SK-N-SH treated with all-trans-retinoic acid at 6 μM for 48 hours (cell line): ENCODE results near the gene ARID1B.

Experiments used
- ATAC-seq: fragments of 200-7000 bp; cut with Tn5 transposase; 3 replicates; pipeline ENCODE4 v1.9.1; 2020; ENCODE audit warnings: mild to moderate bottlenecking, moderate library complexity
- ARNTL ChIP-seq: fragments of 450-650 bp; formaldehyde crosslinking; IDR thresholded peaks from 2 replicates; pipeline ENCODE4 v1.5.0; 2020; ENCODE audit warnings: low read depth, mild to moderate bottlenecking, moderate library complexity, borderline replicate concordance
- BACH2 ChIP-seq: fragments of 250-450 bp; sonication (Bioruptor Pico); IDR thresholded peaks from 2 replicates; pipeline ENCODE4 v1.9.0; 2021; ENCODE audit warnings: mild to moderate bottlenecking, borderline replicate concordance
- CSDC2 ChIP-seq: fragments of 250-450 bp; sonication (Bioruptor Pico); IDR thresholded peaks from 2 replicates; pipeline ENCODE4 v1.5.0; 2020; ENCODE audit warnings: mild to moderate bottlenecking, moderate library complexity
- ESRRG ChIP-seq: fragments of 250-450 bp; sonication (Bioruptor Pico); IDR thresholded peaks from 2 replicates; pipeline ENCODE4 v1.6.1; 2021; ENCODE audit warnings: mild to moderate bottlenecking
- GLIS3 ChIP-seq: fragments of 250-450 bp; sonication (Bioruptor Pico); IDR thresholded peaks from 2 replicates; pipeline ENCODE4 v1.5.0; 2020; ENCODE audit warnings: mild to moderate bottlenecking, moderate library complexity
- ISL1 ChIP-seq: fragments of 250-450 bp; sonication (Bioruptor Pico); IDR thresholded peaks from 2 replicates; pipeline ENCODE4 v2.1.2; 2022; ENCODE audit warnings: mild to moderate bottlenecking, moderate library complexity
- OSR1 ChIP-seq: fragments of 250-450 bp; sonication (Bioruptor Pico); IDR thresholded peaks from 2 replicates; pipeline ENCODE4 v1.8.0; 2022; ENCODE audit warnings: moderate library complexity, mild to moderate bottlenecking, inconsistent platforms
- PPARA ChIP-seq: fragments of 250-450 bp; sonication (Bioruptor Pico); IDR thresholded peaks from 2 replicates; pipeline ENCODE4 v1.5.0; 2020; ENCODE audit warnings: mild to moderate bottlenecking, borderline replicate concordance
- RARB ChIP-seq: fragments of 250-450 bp; sonication (Bioruptor Pico); IDR thresholded peaks from 2 replicates; pipeline ENCODE4 v1.8.0; 2021; ENCODE audit warnings: mild to moderate bottlenecking, moderate library complexity
- SNAI2 ChIP-seq: fragments of 250-450 bp; sonication (Bioruptor Pico); IDR thresholded peaks from 2 replicates; pipeline ENCODE4 v1.5.0; 2020; ENCODE audit warnings: mild to moderate bottlenecking, moderate library complexity
- TCF4 ChIP-seq: fragments of 250-450 bp; sonication (Bioruptor Pico); IDR thresholded peaks from 2 replicates; pipeline ENCODE4 v1.8.0; 2021; ENCODE audit warnings: mild to moderate bottlenecking, moderate library complexity, borderline replicate concordance
- TOX ChIP-seq: fragments of 250-450 bp; sonication (Bioruptor Pico); IDR thresholded peaks from 2 replicates; pipeline ENCODE4 v1.8.0; 2021; ENCODE audit warnings: mild to moderate bottlenecking, moderate library complexity, borderline replicate concordance
- ZC3H10 ChIP-seq: fragments of 250-450 bp; sonication (Bioruptor Pico); IDR thresholded peaks from 2 replicates; pipeline ENCODE4 v1.5.1; 2021; ENCODE audit warnings: mild to moderate bottlenecking, moderate library complexity
- ZFP3 ChIP-seq: fragments of 250-450 bp; sonication (Bioruptor Pico); IDR thresholded peaks from 2 replicates; pipeline ENCODE4 v1.5.0; 2020; ENCODE audit warnings: mild to moderate bottlenecking, moderate library complexity
- ZFP30 ChIP-seq: fragments of 450-650 bp; formaldehyde crosslinking; IDR thresholded peaks from 2 replicates; pipeline ENCODE4 v1.5.0; 2022; ENCODE audit warnings: mild to moderate bottlenecking, moderate library complexity
- ZNF565 ChIP-seq: fragments of 450-650 bp; formaldehyde crosslinking; conservative IDR thresholded peaks from 2 replicates; pipeline ENCODE4 v1.5.0; 2020; ENCODE audit warnings: low read depth, mild to moderate bottlenecking, moderate library complexity
- ZNF70 ChIP-seq: fragments of 450-650 bp; formaldehyde crosslinking; IDR thresholded peaks from 2 replicates; pipeline ENCODE4 v1.5.0; 2020; ENCODE audit warnings: mild to moderate bottlenecking, moderate library complexity
- ZNF8 ChIP-seq: fragments of 450-650 bp; formaldehyde crosslinking; IDR thresholded peaks from 2 replicates; pipeline ENCODE4 v1.5.0; 2020; ENCODE audit warnings: mild to moderate bottlenecking, moderate library complexity
- TF ChIP-seq, protein P1 (sequence below): fragments of 250-450 bp; sonication (Bioruptor Pico); IDR thresholded peaks from 2 replicates; pipeline ENCODE4 v1.5.1; 2020; ENCODE audit warnings: low read depth, mild to moderate bottlenecking, moderate library complexity
- TF ChIP-seq, protein P2 (sequence below): fragments of 250-450 bp; sonication (Bioruptor Pico); IDR thresholded peaks from 2 replicates; pipeline ENCODE4 v1.8.0; 2021; ENCODE audit warnings: low read depth, mild to moderate bottlenecking, moderate library complexity, borderline replicate concordance
- TF ChIP-seq, protein P3 (sequence below): fragments of 250-450 bp; sonication (Bioruptor Pico); IDR thresholded peaks from 2 replicates; pipeline ENCODE4 v1.5.1; 2021; ENCODE audit warnings: mild to moderate bottlenecking, moderate library complexity
- TF ChIP-seq, protein P4 (sequence below): fragments of 250-450 bp; sonication (Bioruptor Pico); IDR thresholded peaks from 2 replicates; pipeline ENCODE4 v1.8.0; 2020; ENCODE audit warnings: mild to moderate bottlenecking, moderate library complexity, borderline replicate concordance
- TF ChIP-seq, protein P5 (sequence below): fragments of 250-450 bp; sonication (Bioruptor Pico); IDR thresholded peaks from 2 replicates; pipeline ENCODE4 v1.5.0; 2020; ENCODE audit warnings: mild to moderate bottlenecking, moderate library complexity

ARID1B gene

DNA sequence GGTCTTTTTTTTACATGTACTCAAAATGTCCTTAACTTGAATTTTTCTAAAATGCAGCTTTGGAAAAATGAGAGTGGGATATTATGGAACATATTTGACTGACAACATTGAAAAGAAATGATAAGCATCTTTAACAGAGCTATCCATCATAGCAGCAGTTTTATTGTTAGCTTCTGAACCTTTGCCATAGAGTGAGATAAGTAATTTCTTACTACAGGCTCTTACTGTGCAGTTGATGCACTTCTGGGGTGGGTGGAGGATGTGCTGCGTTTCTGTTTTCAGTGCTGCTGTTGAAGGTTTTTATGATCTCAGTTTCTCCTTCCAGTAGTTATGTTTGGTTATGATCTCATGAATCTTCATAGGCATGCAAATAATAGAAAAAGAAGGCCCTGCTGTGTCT, 279.1 kb downstream of the ARID1B start:
- TF ChIP-seq, protein P1, sequence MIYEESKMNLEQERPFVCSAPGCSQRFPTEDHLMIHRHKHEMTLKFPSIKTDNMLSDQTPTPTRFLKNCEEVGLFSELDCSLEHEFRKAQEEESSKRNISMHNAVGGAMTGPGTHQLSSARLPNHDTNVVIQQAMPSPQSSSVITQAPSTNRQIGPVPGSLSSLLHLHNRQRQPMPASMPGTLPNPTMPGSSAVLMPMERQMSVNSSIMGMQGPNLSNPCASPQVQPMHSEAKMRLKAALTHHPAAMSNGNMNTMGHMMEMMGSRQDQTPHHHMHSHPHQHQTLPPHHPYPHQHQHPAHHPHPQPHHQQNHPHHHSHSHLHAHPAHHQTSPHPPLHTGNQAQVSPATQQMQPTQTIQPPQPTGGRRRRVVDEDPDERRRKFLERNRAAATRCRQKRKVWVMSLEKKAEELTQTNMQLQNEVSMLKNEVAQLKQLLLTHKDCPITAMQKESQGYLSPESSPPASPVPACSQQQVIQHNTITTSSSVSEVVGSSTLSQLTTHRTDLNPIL (CRISPR knock-in tag), result no peak
- TF ChIP-seq ZC3H10, result no peak
- TF ChIP-seq OSR1 (CRISPR knock-in tag), result no peak
- TF ChIP-seq ZFP30, result no peak
- no peak for TF ChIP-seq ISL1 (CRISPR knock-in tag)
- TF ChIP-seq CSDC2 (CRISPR knock-in tag), result no peak
- TF ChIP-seq, protein P2, sequence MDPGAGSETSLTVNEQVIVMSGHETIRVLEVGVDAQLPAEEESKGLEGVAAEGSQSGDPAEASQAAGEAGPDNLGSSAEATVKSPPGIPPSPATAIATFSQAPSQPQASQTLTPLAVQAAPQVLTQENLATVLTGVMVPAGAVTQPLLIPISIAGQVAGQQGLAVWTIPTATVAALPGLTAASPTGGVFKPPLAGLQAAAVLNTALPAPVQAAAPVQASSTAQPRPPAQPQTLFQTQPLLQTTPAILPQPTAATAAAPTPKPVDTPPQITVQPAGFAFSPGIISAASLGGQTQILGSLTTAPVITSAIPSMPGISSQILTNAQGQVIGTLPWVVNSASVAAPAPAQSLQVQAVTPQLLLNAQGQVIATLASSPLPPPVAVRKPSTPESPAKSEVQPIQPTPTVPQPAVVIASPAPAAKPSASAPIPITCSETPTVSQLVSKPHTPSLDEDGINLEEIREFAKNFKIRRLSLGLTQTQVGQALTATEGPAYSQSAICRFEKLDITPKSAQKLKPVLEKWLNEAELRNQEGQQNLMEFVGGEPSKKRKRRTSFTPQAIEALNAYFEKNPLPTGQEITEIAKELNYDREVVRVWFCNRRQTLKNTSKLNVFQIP (CRISPR knock-in tag), result no peak
- TF ChIP-seq, protein P3, sequence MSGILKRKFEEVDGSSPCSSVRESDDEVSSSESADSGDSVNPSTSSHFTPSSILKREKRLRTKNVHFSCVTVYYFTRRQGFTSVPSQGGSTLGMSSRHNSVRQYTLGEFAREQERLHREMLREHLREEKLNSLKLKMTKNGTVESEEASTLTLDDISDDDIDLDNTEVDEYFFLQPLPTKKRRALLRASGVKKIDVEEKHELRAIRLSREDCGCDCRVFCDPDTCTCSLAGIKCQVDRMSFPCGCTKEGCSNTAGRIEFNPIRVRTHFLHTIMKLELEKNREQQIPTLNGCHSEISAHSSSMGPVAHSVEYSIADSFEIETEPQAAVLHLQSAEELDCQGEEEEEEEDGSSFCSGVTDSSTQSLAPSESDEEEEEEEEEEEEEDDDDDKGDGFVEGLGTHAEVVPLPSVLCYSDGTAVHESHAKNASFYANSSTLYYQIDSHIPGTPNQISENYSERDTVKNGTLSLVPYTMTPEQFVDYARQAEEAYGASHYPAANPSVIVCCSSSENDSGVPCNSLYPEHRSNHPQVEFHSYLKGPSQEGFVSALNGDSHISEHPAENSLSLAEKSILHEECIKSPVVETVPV (CRISPR knock-in tag), result no peak
- no peak for TF ChIP-seq GLIS3 (CRISPR knock-in tag)
- TF ChIP-seq, protein P4, sequence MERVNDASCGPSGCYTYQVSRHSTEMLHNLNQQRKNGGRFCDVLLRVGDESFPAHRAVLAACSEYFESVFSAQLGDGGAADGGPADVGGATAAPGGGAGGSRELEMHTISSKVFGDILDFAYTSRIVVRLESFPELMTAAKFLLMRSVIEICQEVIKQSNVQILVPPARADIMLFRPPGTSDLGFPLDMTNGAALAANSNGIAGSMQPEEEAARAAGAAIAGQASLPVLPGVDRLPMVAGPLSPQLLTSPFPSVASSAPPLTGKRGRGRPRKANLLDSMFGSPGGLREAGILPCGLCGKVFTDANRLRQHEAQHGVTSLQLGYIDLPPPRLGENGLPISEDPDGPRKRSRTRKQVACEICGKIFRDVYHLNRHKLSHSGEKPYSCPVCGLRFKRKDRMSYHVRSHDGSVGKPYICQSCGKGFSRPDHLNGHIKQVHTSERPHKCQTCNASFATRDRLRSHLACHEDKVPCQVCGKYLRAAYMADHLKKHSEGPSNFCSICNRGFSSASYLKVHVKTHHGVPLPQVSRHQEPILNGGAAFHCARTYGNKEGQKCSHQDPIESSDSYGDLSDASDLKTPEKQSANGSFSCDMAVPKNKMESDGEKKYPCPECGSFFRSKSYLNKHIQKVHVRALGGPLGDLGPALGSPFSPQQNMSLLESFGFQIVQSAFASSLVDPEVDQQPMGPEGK (CRISPR knock-in tag), result no peak
- no peak for TF ChIP-seq ZNF8 (CRISPR knock-in tag)
- TF ChIP-seq SNAI2 (CRISPR knock-in tag), result no peak
- TF ChIP-seq, protein P5, sequence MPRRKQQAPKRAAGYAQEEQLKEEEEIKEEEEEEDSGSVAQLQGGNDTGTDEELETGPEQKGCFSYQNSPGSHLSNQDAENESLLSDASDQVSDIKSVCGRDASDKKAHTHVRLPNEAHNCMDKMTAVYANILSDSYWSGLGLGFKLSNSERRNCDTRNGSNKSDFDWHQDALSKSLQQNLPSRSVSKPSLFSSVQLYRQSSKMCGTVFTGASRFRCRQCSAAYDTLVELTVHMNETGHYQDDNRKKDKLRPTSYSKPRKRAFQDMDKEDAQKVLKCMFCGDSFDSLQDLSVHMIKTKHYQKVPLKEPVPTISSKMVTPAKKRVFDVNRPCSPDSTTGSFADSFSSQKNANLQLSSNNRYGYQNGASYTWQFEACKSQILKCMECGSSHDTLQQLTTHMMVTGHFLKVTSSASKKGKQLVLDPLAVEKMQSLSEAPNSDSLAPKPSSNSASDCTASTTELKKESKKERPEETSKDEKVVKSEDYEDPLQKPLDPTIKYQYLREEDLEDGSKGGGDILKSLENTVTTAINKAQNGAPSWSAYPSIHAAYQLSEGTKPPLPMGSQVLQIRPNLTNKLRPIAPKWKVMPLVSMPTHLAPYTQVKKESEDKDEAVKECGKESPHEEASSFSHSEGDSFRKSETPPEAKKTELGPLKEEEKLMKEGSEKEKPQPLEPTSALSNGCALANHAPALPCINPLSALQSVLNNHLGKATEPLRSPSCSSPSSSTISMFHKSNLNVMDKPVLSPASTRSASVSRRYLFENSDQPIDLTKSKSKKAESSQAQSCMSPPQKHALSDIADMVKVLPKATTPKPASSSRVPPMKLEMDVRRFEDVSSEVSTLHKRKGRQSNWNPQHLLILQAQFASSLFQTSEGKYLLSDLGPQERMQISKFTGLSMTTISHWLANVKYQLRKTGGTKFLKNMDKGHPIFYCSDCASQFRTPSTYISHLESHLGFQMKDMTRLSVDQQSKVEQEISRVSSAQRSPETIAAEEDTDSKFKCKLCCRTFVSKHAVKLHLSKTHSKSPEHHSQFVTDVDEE, result no peak
- TF ChIP-seq ESRRG (CRISPR knock-in tag), result no peak
- TF ChIP-seq RARB (CRISPR knock-in tag), result no peak
- TF ChIP-seq TOX (CRISPR knock-in tag), result no peak
- no peak for TF ChIP-seq PPARA
- no peak for TF ChIP-seq ZNF70 (CRISPR knock-in tag)
- TF ChIP-seq ZNF565 (CRISPR knock-in tag), result no peak
- no peak for TF ChIP-seq TCF4 (CRISPR knock-in tag)
- peak; percentile 24; the same call in 1 of the 3 replicates for ATAC-seq

DNA sequence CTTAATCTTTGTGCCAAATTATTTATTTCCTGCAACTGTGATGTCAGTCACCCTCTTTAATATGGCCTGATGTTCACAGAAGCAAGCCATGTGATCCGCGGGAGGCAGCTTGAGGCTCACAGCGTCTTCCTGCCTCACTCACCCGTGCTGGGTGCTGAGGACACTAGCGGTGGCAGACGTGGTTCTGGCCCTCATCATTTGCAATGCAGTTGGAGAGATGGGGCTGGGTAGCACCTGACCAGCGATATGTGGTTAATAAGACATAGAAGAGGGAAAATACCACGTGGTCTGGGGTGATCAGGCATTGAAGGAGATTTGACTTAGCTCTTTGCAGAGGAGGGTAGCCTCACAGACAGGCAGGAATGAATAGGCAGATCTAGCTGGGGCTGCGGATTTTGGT, 281.4 kb downstream of the ARID1B start:
- no peak for ATAC-seq
- TF ChIP-seq, protein P1 (CRISPR knock-in tag), result no peak
- TF ChIP-seq, protein P4 (CRISPR knock-in tag), result no peak
- TF ChIP-seq PPARA, result no peak
- no peak for TF ChIP-seq ZNF565 (CRISPR knock-in tag)
- no peak for TF ChIP-seq ARNTL (CRISPR knock-in tag)
- TF ChIP-seq, protein P5, result no peak
- TF ChIP-seq TCF4 (CRISPR knock-in tag), result no peak
- TF ChIP-seq ZC3H10, result no peak
- no peak for TF ChIP-seq ZNF8 (CRISPR knock-in tag)
- TF ChIP-seq RARB (CRISPR knock-in tag), result no peak
- TF ChIP-seq BACH2 (CRISPR knock-in tag), result no peak
- TF ChIP-seq ZFP3 (CRISPR knock-in tag), result no peak
- TF ChIP-seq GLIS3 (CRISPR knock-in tag), result no peak
